K562 (cell line): ENCODE data around the gene ALG1.

Source experiments
- BRCA1 ChIP-seq, 2 experiments: fragments of 450-650 bp in 1 of 2; sonication (generic) in 1 of 2; formaldehyde crosslinking in 1 of 2; IDR thresholded peaks; 2 replicates each; pipeline versions ENCODE4 v1.5.0 to v1.6.1; 2017 to 2020; ENCODE audit warnings: mild to moderate bottlenecking in 1 of 2, missing genetic modification reagents in 1 of 2
- CBX8 ChIP-seq: fragments of 200-600 bp; sonication (generic); IDR thresholded peaks from 2 replicates; pipeline ENCODE4 v1.6.1; 2012; ENCODE audit warnings: borderline replicate concordance, mixed run types, low read depth, mild to moderate bottlenecking, moderate library complexity, mixed read lengths, low read length, control low read depth, inconsistent platforms; ENCODE audit not compliant: poor library complexity, severe bottlenecking; ENCODE audit errors: extremely low read depth
- CTBP1 ChIP-seq: fragments of 450-650 bp; IDR thresholded peaks from 2 replicates; pipeline ENCODE4 v1.6.1; 2016; ENCODE audit warnings: borderline replicate concordance
- CTCF ChIP-seq, 3 experiments: IDR thresholded peaks in 2 of 3; conservative IDR thresholded peaks in 1 of 3; 2 replicates each; pipeline ENCODE4 v1.5.1; 2011 to 2012; ENCODE audit warnings: low read length in 3 of 3, mild to moderate bottlenecking in 3 of 3, control low read depth in 2 of 3, improper control_type of control experiment in 1 of 3, inconsistent platforms in 1 of 3, low read depth in 1 of 3, mixed read lengths in 1 of 3, moderate library complexity in 1 of 3; ENCODE audit not compliant: insufficient read depth in 2 of 3
- ELK1 ChIP-seq: sonication (generic); formaldehyde crosslinking; IDR thresholded peaks from 2 replicates; pipeline ENCODE4 v1.8.1; 2022; ENCODE audit warnings: missing genetic modification reagents
- MAX ChIP-seq: sonication (generic); formaldehyde crosslinking; IDR thresholded peaks from 2 replicates; pipeline ENCODE4 v1.9.0; 2022; ENCODE audit warnings: mild to moderate bottlenecking, missing genetic modification reagents
- RFX5 ChIP-seq: IDR thresholded peaks from 2 replicates; pipeline ENCODE4 v1.6.1; 2011; ENCODE audit warnings: low read depth, mild to moderate bottlenecking, improper control_type of control experiment, low read length
- STAG1 ChIP-seq: sonication (generic); formaldehyde crosslinking; IDR thresholded peaks from 2 replicates; pipeline ENCODE4 v1.5.0; 2020; ENCODE audit warnings: missing genetic modification reagents, borderline replicate concordance
- TSHZ1 ChIP-seq: fragments of 250-450 bp; sonication (Bioruptor Pico); IDR thresholded peaks from 2 replicates; pipeline ENCODE4 v1.4.0; 2020; ENCODE audit warnings: mild to moderate bottlenecking, moderate library complexity

- no peak for TF ChIP-seq BRCA1 (IDR thresholded peaks at IDR 0.05)
- no peak for TF ChIP-seq BRCA1 (CRISPR knock-in tag; IDR thresholded peaks at IDR 0.05)
- no peak for TF ChIP-seq TSHZ1
- no peak for TF ChIP-seq RFX5
- TF ChIP-seq CBX8, result no peak
- TF ChIP-seq STAG1 (CRISPR knock-in tag), result no peak
- TF ChIP-seq CTCF (IDR thresholded peaks at IDR 0.05 in 2 of 3, conservative IDR thresholded peaks at IDR 0.05 in 1 of 3; ENCODE audit: insufficient read depth in 2 of 3, low read depth in 1 of 3, low read length in 3 of 3), result no peak
- no peak for TF ChIP-seq ELK1 (CRISPR knock-in tag)
- TF ChIP-seq CTBP1, result no peak
- 0 out of 2 replicates have a peak, but pooled peaks have one; percentile 3 for TF ChIP-seq MAX
These were observed 963 bp downstream of the ALG1 start for GRCh38 chr16:5072334-5073278.
